ENCODE measurements around the gene RAI1. TPM values are rescaled to one million over a fixed set of nuclear protein-coding genes. Genes with fewer than 3 reads are reported as not detected.
A peak's percentile ranks its signal among the peaks of the same experiment; 100 is the strongest.

Gene RAI1
- total RNA-seq, 2 donors from 2014 or later: 35.9 to 42.9 TPM

DNA sequence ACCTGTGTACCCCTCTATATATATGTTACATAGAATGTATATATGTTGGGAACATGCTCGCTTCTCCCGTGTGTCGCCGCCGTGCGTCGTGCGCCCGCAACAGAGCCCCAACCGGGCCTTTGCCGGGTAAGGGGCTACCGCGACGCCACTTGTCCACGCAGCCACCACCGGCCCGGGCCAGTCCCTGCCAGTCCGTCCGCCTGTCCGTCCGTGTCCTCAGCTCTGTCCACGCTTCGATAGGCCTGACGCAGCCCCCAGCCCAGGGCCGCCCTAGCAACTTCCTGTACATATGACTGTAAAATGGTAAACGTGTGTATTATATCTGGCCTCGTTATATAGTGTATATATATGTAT is 129.6 kb downstream of the RAI1 start:
- WGBS, 2 experiments (ENCODE audit: insufficient coverage in 1 of 2, insufficient read length in 1 of 2): 63 to 65% methylated on average over 12 to 25 of the region's 27 CpGs
- peak overlapping the region; percentile 52 for H3K4me3 Mint-ChIP-seq

DNA sequence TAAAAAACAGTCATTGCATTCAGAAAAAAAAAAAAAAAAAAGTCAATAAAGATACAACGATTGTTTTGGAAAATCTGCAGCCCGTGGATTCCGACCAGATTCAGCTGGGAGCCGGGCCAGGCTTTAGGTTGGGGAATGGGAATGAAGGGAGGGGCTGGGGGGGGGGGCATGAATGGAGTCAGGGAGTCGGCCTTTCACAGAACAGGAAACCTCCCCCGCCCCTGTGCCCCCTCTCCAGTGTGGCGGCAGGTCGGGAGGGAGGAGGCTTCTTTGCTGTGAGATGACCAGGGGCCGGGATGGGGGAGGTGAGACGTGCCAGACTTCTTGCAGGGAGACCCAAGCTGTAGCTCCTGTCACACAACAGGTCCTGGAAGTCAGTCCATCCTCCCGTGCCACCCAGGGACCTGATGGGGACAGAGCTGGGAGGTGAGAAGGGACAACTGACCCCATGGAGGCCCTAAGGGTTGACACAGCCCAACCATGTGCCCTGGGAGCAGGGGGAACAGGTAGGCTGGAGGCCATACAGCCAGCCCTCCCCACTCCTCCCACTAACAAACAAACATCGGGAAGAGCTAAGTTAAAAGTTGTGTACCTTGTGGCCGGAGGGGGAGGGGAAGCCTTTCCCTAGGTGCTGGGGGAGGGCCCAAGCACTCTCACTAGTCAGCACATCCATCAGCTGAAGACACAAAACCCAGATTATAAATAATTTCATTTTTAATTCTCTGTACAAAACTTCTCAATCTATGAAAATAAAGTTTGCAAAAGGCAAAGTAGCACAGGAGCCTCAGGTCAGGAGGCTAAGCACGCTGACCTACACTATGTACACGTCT is 130.3 kb downstream of the RAI1 start:
- 37 to 67% methylated on average over 2 to 14 of the region's 15 CpGs for WGBS, 2 experiments (ENCODE audit: insufficient coverage in 1 of 2, insufficient read length in 1 of 2)
- Mint-ChIP-seq H3K4me1 (peaks cover 8% of the 10 kb centered on the region), H3K4me3 (peak overlapping the region; percentile 36), H3K9me3 (no peaks in the 10 kb centered on the region), H3K27ac (peak overlapping the region; percentile 88), H3K27me3 (ENCODE audit: insufficient read depth) (peaks cover 12% of the 10 kb centered on the region), H3K36me3 (ENCODE audit: low read depth) (peaks cover 25% of the 10 kb centered on the region)
- Histone ChIP-seq H3K4me3 (ENCODE audit: low read length) (no peak overlapping the region), H3K27ac (ENCODE audit: low read depth, low read length) (no peak overlapping the region), H3K9ac (ENCODE audit: extremely low read depth, low read length, poor library complexity, severe bottlenecking) (no peak overlapping the region), H3K27me3 (ENCODE audit: control insufficient read depth, insufficient read depth, low read length, poor library complexity, severe bottlenecking) (no peaks in the 10 kb centered on the region), H3K4me1 (ENCODE audit: control insufficient read depth, insufficient read depth, low read length) (peaks cover 9% of the 10 kb centered on the region), H3K9me3 (ENCODE audit: control insufficient read depth, low read length) (no peaks in the 10 kb centered on the region), H3K36me3 (ENCODE audit: control insufficient read depth, insufficient read depth, low read length) (peaks cover 31% of the 10 kb centered on the region)
- TF ChIP-seq, protein P1, sequence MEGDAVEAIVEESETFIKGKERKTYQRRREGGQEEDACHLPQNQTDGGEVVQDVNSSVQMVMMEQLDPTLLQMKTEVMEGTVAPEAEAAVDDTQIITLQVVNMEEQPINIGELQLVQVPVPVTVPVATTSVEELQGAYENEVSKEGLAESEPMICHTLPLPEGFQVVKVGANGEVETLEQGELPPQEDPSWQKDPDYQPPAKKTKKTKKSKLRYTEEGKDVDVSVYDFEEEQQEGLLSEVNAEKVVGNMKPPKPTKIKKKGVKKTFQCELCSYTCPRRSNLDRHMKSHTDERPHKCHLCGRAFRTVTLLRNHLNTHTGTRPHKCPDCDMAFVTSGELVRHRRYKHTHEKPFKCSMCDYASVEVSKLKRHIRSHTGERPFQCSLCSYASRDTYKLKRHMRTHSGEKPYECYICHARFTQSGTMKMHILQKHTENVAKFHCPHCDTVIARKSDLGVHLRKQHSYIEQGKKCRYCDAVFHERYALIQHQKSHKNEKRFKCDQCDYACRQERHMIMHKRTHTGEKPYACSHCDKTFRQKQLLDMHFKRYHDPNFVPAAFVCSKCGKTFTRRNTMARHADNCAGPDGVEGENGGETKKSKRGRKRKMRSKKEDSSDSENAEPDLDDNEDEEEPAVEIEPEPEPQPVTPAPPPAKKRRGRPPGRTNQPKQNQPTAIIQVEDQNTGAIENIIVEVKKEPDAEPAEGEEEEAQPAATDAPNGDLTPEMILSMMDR (conservative IDR thresholded peaks at IDR 0.05): no peak
- DNase-seq: peak; percentile 91

More for the DNA sequence above, 129.6 kb downstream of the RAI1 start:
- H3K4me1 ChIP-seq (ENCODE audit: control insufficient read depth, insufficient read depth, low read length): peaks cover 9% of the 10 kb centered on the region
- no peak overlapping the region for H3K4me3 ChIP-seq (ENCODE audit: low read length)
- H3K9ac ChIP-seq (ENCODE audit: extremely low read depth, low read length, poor library complexity, severe bottlenecking): no peak overlapping the region
- H3K36me3 ChIP-seq (ENCODE audit: control insufficient read depth, insufficient read depth, low read length): peaks cover 39% of the 10 kb centered on the region
- Mint-ChIP-seq H3K36me3 (ENCODE audit: low read depth) (peaks cover 28% of the 10 kb centered on the region), H3K4me1 (peaks cover 8% of the 10 kb centered on the region), H3K27me3 (ENCODE audit: insufficient read depth) (peaks cover 12% of the 10 kb centered on the region), H3K9me3 (no peaks in the 10 kb centered on the region), H3K27ac (no peak overlapping the region)
- H3K27me3 ChIP-seq (ENCODE audit: control insufficient read depth, insufficient read depth, low read length, poor library complexity, severe bottlenecking): no peaks in the 10 kb centered on the region
- DNase-seq: peak; percentile 74
- H3K27ac ChIP-seq (ENCODE audit: low read depth, low read length): no peak overlapping the region
- no peaks in the 10 kb centered on the region for H3K9me3 ChIP-seq (ENCODE audit: control insufficient read depth, low read length)
- TF ChIP-seq, protein P1 (conservative IDR thresholded peaks at IDR 0.05): peak; percentile 36

DNA sequence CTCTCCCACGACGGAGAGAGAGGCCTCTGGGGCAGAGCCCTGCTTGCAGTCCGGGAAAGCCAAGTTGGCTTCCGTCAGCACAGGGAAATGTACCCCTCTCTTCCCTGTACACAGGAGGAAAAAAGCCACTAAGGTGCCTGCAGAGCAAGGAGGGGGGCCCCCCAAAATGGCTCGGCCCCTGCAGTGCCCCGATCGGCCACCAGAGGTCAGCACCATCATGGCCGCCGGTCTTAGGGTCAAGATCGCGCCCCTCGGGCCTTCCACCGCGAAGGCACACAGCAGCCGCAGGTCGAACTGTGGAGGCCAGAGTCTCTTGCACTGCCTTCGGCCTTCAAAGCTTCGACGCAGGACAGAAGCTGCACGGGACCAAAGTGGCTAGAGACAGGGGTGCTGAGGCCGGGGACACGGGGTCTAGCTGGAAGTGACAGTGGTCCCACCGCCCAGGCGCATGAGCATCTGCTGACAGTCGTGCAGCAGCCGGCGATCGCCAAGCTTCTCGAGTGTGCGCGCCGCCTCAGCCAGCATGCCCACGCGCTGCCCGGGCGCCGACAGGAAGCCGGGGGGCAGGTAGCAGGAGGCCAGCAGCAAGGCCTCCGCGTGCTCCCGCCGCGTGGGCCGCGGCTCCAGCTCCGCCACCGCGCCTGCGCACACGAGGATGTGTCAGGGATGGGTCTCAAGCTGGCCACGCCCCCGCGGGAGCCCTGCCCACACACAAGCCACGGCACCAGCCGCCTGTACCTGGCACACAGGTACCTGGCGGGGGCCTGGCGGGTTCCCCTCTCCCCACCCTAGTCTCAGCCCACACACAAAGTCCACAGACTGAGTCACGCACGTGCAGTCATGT is 131.2 kb downstream of the RAI1 start:
- Mint-ChIP-seq H3K27me3 (ENCODE audit: insufficient read depth) (peaks cover 12% of the 10 kb centered on the region), H3K4me3 (peak overlapping the region; percentile 36), H3K27ac (peak overlapping the region; percentile 88), H3K9me3 (no peaks in the 10 kb centered on the region), H3K36me3 (ENCODE audit: low read depth) (peaks cover 31% of the 10 kb centered on the region), H3K4me1 (peaks cover 8% of the 10 kb centered on the region)
- Histone ChIP-seq H3K9me3 (ENCODE audit: control insufficient read depth, low read length) (no peaks in the 10 kb centered on the region), H3K4me1 (ENCODE audit: control insufficient read depth, insufficient read depth, low read length) (peaks cover 9% of the 10 kb centered on the region), H3K36me3 (ENCODE audit: control insufficient read depth, insufficient read depth, low read length) (peaks cover 29% of the 10 kb centered on the region), H3K9ac (ENCODE audit: extremely low read depth, low read length, poor library complexity, severe bottlenecking) (no peak overlapping the region), H3K4me3 (ENCODE audit: low read length) (no peak overlapping the region), H3K27me3 (ENCODE audit: control insufficient read depth, insufficient read depth, low read length, poor library complexity, severe bottlenecking) (no peaks in the 10 kb centered on the region), H3K27ac (ENCODE audit: low read depth, low read length) (no peak overlapping the region)
- WGBS, 2 experiments (ENCODE audit: insufficient coverage in 1 of 2, insufficient read length in 1 of 2): 43 to 69% methylated on average over 34 to 59 of the region's 59 CpGs
- TF ChIP-seq, protein P1 (conservative IDR thresholded peaks at IDR 0.05): peak; percentile 100
- DNase-seq: peak; percentile 98

All from endodermal cell (in vitro differentiated cells).